GM18873 (cell line): Measurements from ENCODE around the gene CARS2.
"Not testable (repeated sequence)": the region's sequence is repeated elsewhere in the genome, so short reads cannot be mapped to it uniquely, and the experiment has no call there.

ENCODE experiments used
- ATAC-seq: cut with Tn5 transposase; IDR thresholded peaks from one replicate; pipeline ENCODE4 v1.9.1; 2021; ENCODE audit warnings: mild to moderate bottlenecking, moderate library complexity, moderate number of reproducible peaks; ENCODE audit not compliant: unreplicated experiment, low FRiP score

Gene CARS2

GRCh38 chr13:110712081-110712848, 6.3 kb upstream of the CARS2 start:
- ATAC-seq = peak; percentile 13

GRCh38 chr13:110706570-110707372, 855 bp upstream of the CARS2 start:
- no peak for ATAC-seq

- no peak for ATAC-seq
Observed at GRCh38 chr13:110705356-110705825, 525 bp downstream of the CARS2 start.

- no peak for ATAC-seq
Observed at GRCh38 chr13:110702591-110703526, 3.1 kb downstream of the CARS2 start.

GRCh38 chr13:110702089-110702488, 3.8 kb downstream of the CARS2 start:
- ATAC-seq = no peak

- not testable (repeated sequence) for ATAC-seq
Observed at GRCh38 chr13:110701061-110701460, 4.9 kb downstream of the CARS2 start.

- no peak for ATAC-seq
Observed at GRCh38 chr13:110700641-110701040, 5.3 kb downstream of the CARS2 start.

- no peak for ATAC-seq
Observed at GRCh38 chr13:110700186-110700585, 5.7 kb downstream of the CARS2 start.

- ATAC-seq = no peak
Observed at GRCh38 chr13:110699148-110700145, 6.5 kb downstream of the CARS2 start.

DNA sequence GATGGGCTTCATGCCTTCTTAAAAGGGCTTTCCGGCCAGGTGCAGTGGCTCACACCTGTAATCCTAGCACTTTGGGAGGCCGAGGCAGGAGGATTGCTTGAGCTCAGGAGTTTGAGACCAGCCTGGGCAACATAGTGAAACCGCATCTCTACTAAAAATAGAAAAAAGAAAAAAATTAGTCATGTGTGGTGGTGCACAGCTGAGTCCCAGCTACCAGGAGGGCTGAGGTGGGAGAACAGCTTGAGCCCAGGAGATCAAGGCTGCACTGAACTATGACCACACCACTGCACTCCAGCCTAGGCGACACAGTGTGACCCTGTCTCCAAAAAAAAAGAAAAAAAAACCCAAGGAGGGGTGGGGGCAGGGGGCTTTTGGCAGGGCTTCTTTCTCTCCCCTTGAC, 7.2 kb downstream of the CARS2 start:
- peak; percentile 64 for ATAC-seq

DNA sequence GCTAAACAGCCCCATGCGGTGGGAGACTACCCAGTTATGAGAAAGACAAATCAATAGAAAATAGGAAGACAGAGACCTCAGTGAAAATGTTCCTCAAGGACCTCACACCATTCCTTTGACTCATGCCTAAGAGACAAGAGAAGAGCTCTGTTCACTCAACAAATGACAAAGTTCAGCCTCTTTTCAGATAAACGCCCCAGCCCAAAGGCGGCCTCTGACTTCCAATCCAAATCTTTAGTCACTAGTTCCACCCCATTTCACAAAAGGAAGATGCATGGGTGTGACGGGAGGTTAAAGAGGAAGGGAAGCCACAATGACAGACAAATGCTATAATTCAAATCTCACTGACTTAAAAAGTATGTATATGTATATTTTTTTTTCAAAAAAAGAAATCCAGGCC, 8.1 kb downstream of the CARS2 start:
- no peak for ATAC-seq

DNA sequence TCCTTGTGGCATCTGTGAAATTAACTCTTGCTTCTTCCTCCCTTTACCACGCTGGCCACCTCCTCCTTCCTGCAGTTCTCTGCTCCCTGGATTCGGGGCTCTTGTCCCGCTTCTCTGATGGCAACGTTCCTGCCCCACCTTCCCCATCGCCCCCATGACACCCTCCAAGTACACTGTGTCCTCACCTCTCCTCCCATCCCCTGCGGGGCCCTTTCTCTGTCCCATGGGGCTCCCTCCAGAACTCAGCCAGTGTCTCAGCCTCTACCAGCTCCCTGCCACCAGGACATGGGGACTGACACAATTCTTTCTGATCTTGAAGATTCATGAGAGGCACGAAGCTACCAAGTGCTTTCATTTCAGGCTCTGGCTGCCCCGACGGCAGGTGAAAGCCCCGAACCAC, 9.1 kb downstream of the CARS2 start:
- no peak for ATAC-seq

DNA sequence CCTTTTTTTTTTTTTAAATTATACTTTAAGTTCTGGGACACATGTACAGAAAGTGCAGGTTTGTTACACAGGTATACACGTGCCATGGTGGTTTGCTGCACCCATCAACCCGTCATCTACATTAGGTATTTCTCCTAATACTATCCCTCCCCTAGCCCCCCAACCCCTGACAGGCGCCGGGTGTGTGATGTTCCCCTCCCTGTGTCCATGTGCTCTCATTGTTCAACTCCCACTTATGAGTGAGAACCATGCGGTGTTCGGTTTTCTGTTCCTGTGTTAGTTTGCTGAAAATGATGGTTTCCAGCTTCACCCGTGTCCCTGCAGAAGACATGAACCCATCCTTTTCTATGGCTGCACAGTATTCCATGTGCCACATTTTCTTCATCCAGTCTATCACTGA, 10.1 kb downstream of the CARS2 start:
- ATAC-seq = not testable (repeated sequence)

DNA sequence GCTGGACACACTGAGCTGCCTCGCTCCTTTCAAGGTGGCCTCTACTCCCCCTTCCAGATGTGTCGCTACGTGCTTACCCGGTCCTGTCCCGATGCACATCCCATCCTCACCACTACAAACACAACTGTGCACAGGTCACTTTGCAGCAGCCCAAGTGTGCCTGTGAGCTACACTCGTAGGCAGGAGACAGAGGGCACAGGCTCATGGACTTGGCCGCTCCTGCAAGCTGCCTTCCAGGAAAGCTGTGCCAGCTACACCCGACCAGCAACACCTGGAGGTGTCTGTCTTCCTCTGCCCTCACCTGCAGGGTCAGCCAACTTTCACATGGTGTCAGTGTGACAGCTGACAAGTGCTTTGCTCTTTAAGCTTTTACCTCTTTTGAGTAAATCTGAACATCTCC, 15.4 kb downstream of the CARS2 start:
- ATAC-seq = no peak

DNA sequence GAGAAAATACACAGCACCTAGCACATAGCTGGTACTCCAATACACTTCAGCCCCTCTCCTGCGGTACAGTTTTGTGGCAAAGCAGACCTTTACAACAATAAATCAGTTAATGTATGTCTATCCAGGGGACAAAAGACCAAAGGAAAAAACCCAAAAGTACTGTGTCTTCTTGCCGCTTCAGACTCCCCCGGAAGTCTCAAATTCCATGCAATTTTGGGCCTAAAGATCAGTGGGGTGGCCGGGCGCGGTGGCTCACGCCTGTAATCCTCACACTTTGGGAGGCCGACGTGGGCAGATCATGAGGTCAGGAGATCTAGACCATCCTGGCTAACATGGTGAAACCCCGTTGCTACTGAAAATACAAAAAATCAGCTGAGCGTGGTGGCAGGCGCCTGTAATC, 16.2 kb downstream of the CARS2 start:
- no peak for ATAC-seq

DNA sequence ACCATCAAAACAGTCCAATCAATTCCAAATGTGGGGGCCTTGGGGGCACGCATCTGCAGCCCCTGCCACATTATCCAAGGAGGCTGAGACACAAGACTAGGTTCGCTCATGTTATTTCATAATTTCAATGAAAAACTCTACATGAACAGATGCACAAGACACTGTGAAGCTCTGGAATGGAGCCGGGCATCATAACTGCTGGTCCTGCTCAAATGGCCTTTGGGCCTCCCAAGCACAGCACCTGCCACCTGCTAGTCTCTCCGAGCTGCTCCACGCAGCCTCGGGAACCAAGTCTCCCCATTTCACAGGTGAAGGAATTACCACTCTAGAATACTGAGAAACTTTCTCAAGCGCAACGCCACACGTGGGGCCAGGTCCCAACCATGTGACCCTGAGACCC, 16.9 kb downstream of the CARS2 start:
- no peak for ATAC-seq

DNA sequence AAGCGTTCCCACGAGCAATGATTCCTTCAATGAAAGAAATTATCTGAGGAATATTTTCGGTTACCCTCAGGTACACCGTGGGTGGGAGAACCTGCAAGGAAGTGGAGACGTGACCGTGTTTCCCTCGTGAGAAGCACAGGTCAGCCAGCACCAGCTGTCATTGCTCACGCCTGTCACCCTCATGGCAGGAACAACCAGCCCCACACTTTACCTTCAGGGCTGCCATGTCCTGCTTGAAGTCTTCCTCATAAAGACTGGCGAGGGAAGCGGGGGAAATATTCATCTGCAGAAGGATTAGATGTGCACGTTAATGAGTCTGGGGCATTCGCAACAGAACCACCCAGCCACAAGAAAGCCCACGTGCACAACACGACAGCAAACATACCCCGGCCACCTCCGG, 18.2 kb downstream of the CARS2 start:
- no peak for ATAC-seq

GRCh38 chr13:110685305-110686020, 20.5 kb downstream of the CARS2 start:
- no peak for ATAC-seq
